ENCODE measurements around the gene EHBP1.
"Not testable (repeated sequence)": the region's sequence is repeated elsewhere in the genome, so short reads cannot be mapped to it uniquely, and the experiment has no call there.

EHBP1 gene

GRCh38 chr2:62994206-62994605, 288.7 kb downstream of the EHBP1 start:
- H3K27ac Mint-ChIP-seq, result no peak overlapping the region
- no peak overlapping the region for H3K4me3 Mint-ChIP-seq
- no peaks in the 10 kb centered on the region for H3K4me1 Mint-ChIP-seq
- no peaks in the 10 kb centered on the region for H3K9me3 Mint-ChIP-seq
- H3K36me3 Mint-ChIP-seq, result peaks cover 19% of the 10 kb centered on the region
- no peaks in the 10 kb centered on the region for H3K27me3 Mint-ChIP-seq

GRCh38 chr2:62996534-62997186, 291.1 kb downstream of the EHBP1 start:
- no peak overlapping the region for H3K4me3 Mint-ChIP-seq
- no peaks in the 10 kb centered on the region for H3K9me3 Mint-ChIP-seq
- no peak overlapping the region for H3K27ac Mint-ChIP-seq
- H3K27me3 Mint-ChIP-seq, result no peaks in the 10 kb centered on the region
- peaks cover 23% of the 10 kb centered on the region for H3K36me3 Mint-ChIP-seq
- no peaks in the 10 kb centered on the region for H3K4me1 Mint-ChIP-seq

- Mint-ChIP-seq H3K27me3 (no peaks in the 10 kb centered on the region), H3K9me3 (no peaks in the 10 kb centered on the region), H3K4me1 (no peaks in the 10 kb centered on the region), H3K36me3 (peaks cover 17% of the 10 kb centered on the region), H3K4me3 (no peak overlapping the region), H3K27ac (no peak overlapping the region)
Measured at GRCh38 chr2:62998949-62999348, 293.4 kb downstream of the EHBP1 start.

- Mint-ChIP-seq H3K27me3 (no peaks in the 10 kb centered on the region), H3K4me3 (no peak overlapping the region), H3K36me3 (peaks cover 19% of the 10 kb centered on the region), H3K4me1 (no peaks in the 10 kb centered on the region), H3K9me3 (no peaks in the 10 kb centered on the region), H3K27ac (no peak overlapping the region)
Measured at GRCh38 chr2:62999905-63000304, 294.4 kb downstream of the EHBP1 start.

GRCh38 chr2:63000801-63001200, 295.3 kb downstream of the EHBP1 start:
- H3K4me3 Mint-ChIP-seq, result no peak overlapping the region
- H3K9me3 Mint-ChIP-seq, result no peaks in the 10 kb centered on the region
- H3K27me3 Mint-ChIP-seq, result no peaks in the 10 kb centered on the region
- peaks cover 19% of the 10 kb centered on the region for H3K36me3 Mint-ChIP-seq
- H3K4me1 Mint-ChIP-seq, result no peaks in the 10 kb centered on the region
- H3K27ac Mint-ChIP-seq, result no peak overlapping the region

GRCh38 chr2:63001576-63001975, 296.1 kb downstream of the EHBP1 start:
- peaks cover 17% of the 10 kb centered on the region for H3K36me3 Mint-ChIP-seq
- no peaks in the 10 kb centered on the region for H3K9me3 Mint-ChIP-seq
- H3K4me3 Mint-ChIP-seq, result no peak overlapping the region
- H3K27me3 Mint-ChIP-seq, result no peaks in the 10 kb centered on the region
- no peak overlapping the region for H3K27ac Mint-ChIP-seq
- H3K4me1 Mint-ChIP-seq, result no peaks in the 10 kb centered on the region

GRCh38 chr2:63003351-63003750, 297.8 kb downstream of the EHBP1 start:
- Mint-ChIP-seq H3K27ac (no peak overlapping the region), H3K36me3 (peaks cover 12% of the 10 kb centered on the region), H3K27me3 (no peaks in the 10 kb centered on the region), H3K9me3 (no peaks in the 10 kb centered on the region), H3K4me1 (no peaks in the 10 kb centered on the region), H3K4me3 (no peak overlapping the region)

GRCh38 chr2:63007813-63008458, 302.4 kb downstream of the EHBP1 start:
- Mint-ChIP-seq H3K36me3 (peaks cover 10% of the 10 kb centered on the region), H3K9me3 (no peaks in the 10 kb centered on the region), H3K27me3 (no peaks in the 10 kb centered on the region), H3K4me3 (no peak overlapping the region), H3K27ac (no peak overlapping the region), H3K4me1 (no peaks in the 10 kb centered on the region)

- no peaks in the 10 kb centered on the region for H3K4me1 Mint-ChIP-seq
- H3K27me3 Mint-ChIP-seq, result no peaks in the 10 kb centered on the region
- H3K4me3 Mint-ChIP-seq, result no peak overlapping the region
- peaks cover 14% of the 10 kb centered on the region for H3K36me3 Mint-ChIP-seq
- H3K9me3 Mint-ChIP-seq, result no peaks in the 10 kb centered on the region
- H3K27ac Mint-ChIP-seq, result no peak overlapping the region
Measured at GRCh38 chr2:63008838-63009237, 303.3 kb downstream of the EHBP1 start.

- Mint-ChIP-seq H3K27ac (no peak overlapping the region), H3K36me3 (peaks cover 12% of the 10 kb centered on the region), H3K4me3 (no peak overlapping the region), H3K9me3 (no peaks in the 10 kb centered on the region), H3K4me1 (no peaks in the 10 kb centered on the region), H3K27me3 (no peaks in the 10 kb centered on the region)
Measured at GRCh38 chr2:63009490-63009889, 304.0 kb downstream of the EHBP1 start.

GRCh38 chr2:63012541-63012940, 307.0 kb downstream of the EHBP1 start:
- H3K27me3 Mint-ChIP-seq, result no peaks in the 10 kb centered on the region
- H3K27ac Mint-ChIP-seq, result peak overlapping the region; percentile 53

GRCh38 chr2:63013438-63013837, 307.9 kb downstream of the EHBP1 start:
- no peaks in the 10 kb centered on the region for H3K9me3 Mint-ChIP-seq
- H3K4me1 Mint-ChIP-seq, result no peaks in the 10 kb centered on the region
- no peak overlapping the region for H3K27ac Mint-ChIP-seq
- H3K4me3 Mint-ChIP-seq, result no peak overlapping the region
- H3K27me3 Mint-ChIP-seq, result no peaks in the 10 kb centered on the region
- peaks cover 10% of the 10 kb centered on the region for H3K36me3 Mint-ChIP-seq

More at GRCh38 chr2:63012541-63012940, 307.0 kb downstream of the EHBP1 start:
- peaks cover 10% of the 10 kb centered on the region for H3K36me3 Mint-ChIP-seq
- H3K9me3 Mint-ChIP-seq, result no peaks in the 10 kb centered on the region
- H3K4me3 Mint-ChIP-seq, result no peak overlapping the region
- H3K4me1 Mint-ChIP-seq, result no peaks in the 10 kb centered on the region

- H3K4me3 Mint-ChIP-seq, result no peak overlapping the region
- H3K27ac Mint-ChIP-seq, result no peak overlapping the region
- H3K4me1 Mint-ChIP-seq, result no peaks in the 10 kb centered on the region
- peaks cover 10% of the 10 kb centered on the region for H3K36me3 Mint-ChIP-seq
- no peaks in the 10 kb centered on the region for H3K27me3 Mint-ChIP-seq
- H3K9me3 Mint-ChIP-seq, result no peaks in the 10 kb centered on the region
Measured at GRCh38 chr2:63015389-63015788, 309.9 kb downstream of the EHBP1 start.

GRCh38 chr2:63018439-63018838, 312.9 kb downstream of the EHBP1 start:
- H3K27ac Mint-ChIP-seq, result no peak overlapping the region
- H3K4me3 Mint-ChIP-seq, result no peak overlapping the region
- no peaks in the 10 kb centered on the region for H3K27me3 Mint-ChIP-seq
- no peaks in the 10 kb centered on the region for H3K4me1 Mint-ChIP-seq
- H3K9me3 Mint-ChIP-seq, result no peaks in the 10 kb centered on the region
- H3K36me3 Mint-ChIP-seq, result peaks cover 15% of the 10 kb centered on the region

GRCh38 chr2:63019686-63020085, 314.2 kb downstream of the EHBP1 start:
- H3K27me3 Mint-ChIP-seq, H3K4me3 Mint-ChIP-seq, H3K27ac Mint-ChIP-seq, H3K9me3 Mint-ChIP-seq, H3K4me1 Mint-ChIP-seq: not testable (repeated sequence)
- peaks cover 14% of the 10 kb centered on the region for H3K36me3 Mint-ChIP-seq

GRCh38 chr2:63023444-63023843, 317.9 kb downstream of the EHBP1 start:
- Mint-ChIP-seq H3K36me3 (peaks cover 22% of the 10 kb centered on the region), H3K27ac (no peak overlapping the region), H3K9me3 (no peaks in the 10 kb centered on the region), H3K4me1 (no peaks in the 10 kb centered on the region), H3K4me3 (no peak overlapping the region), H3K27me3 (no peaks in the 10 kb centered on the region)

- H3K4me1 Mint-ChIP-seq, result no peaks in the 10 kb centered on the region
- no peaks in the 10 kb centered on the region for H3K27me3 Mint-ChIP-seq
- H3K27ac Mint-ChIP-seq, result no peak overlapping the region
- H3K36me3 Mint-ChIP-seq, result peaks cover 18% of the 10 kb centered on the region
- no peak overlapping the region for H3K4me3 Mint-ChIP-seq
- H3K9me3 Mint-ChIP-seq, result no peaks in the 10 kb centered on the region
Measured at GRCh38 chr2:63027220-63027619, 321.7 kb downstream of the EHBP1 start.

Data from activated naive CD4-positive, alpha-beta T cell treated with anti-CD3 and anti-CD28 coated beads, Interleukin-2, amount 50 U/mL, for 24 hours (primary cell).